HCT116 (cell line): ENCODE measurements around the gene PLP1.

Source experiments
- CTCF ChIP-seq, 3 experiments: fragments of 200-600 bp in 1 of 3; sonication (generic) in 1 of 3; IDR thresholded peaks in 2 of 3; conservative IDR thresholded peaks in 1 of 3; 2 replicates each; pipeline ENCODE4 v1.5.1; 2012 to 2017; ENCODE audit warnings: low read depth in 2 of 3, low read length in 2 of 3, antibody characterized with exemption in 1 of 3, borderline replicate concordance in 1 of 3, control low read depth in 1 of 3, mild to moderate bottlenecking in 1 of 3, mixed read lengths in 1 of 3, mixed run types in 1 of 3, moderate library complexity in 1 of 3; ENCODE audit not compliant: insufficient read depth in 1 of 3
- MAX ChIP-seq: IDR thresholded peaks from 2 replicates; pipeline ENCODE4 v1.6.1; 2012
- POLR2A ChIP-seq: IDR thresholded peaks from 2 replicates; pipeline ENCODE4 v1.7.0; 2011; ENCODE audit warnings: borderline replicate concordance; ENCODE audit not compliant: insufficient read depth, insufficient read length; ENCODE audit errors: extremely low read depth
- POLR2AphosphoS5 ChIP-seq: IDR thresholded peaks from 2 replicates; pipeline ENCODE4 v1.6.1; 2011; ENCODE audit warnings: mild to moderate bottlenecking, low read depth, low read length, moderate library complexity

- TF ChIP-seq CTCF (IDR thresholded peaks at IDR 0.05 in 2 of 3, conservative IDR thresholded peaks at IDR 0.05 in 1 of 3; ENCODE audit: borderline replicate concordance in 1 of 3, insufficient read depth in 1 of 3, low read depth in 2 of 3, low read length in 2 of 3) (no peak), POLR2A (no peak), MAX (no peak), POLR2AphosphoS5 (no peak)
These were observed 34.8 kb upstream of the PLP1 start for GRCh38 chrX:103741879-103742278.
